Retinal pigment epithelial cell (primary cell): ENCODE results near the gene C13orf46.

Experiments
- DNase-seq: peaks from one replicate; pipeline ENCODE4 v3.0.0-alpha.2; 2010; ENCODE audit warnings: low read depth
- H3K4me3 ChIP-seq: 2 replicates; pipeline ENCODE4 v1.5.1; 2011; ENCODE audit warnings: mild to moderate bottlenecking, low read length, control low read depth, moderate library complexity
- CTCF ChIP-seq: conservative IDR thresholded peaks from 2 replicates; pipeline ENCODE4 v1.5.1; 2011; ENCODE audit warnings: low read depth, low read length, control low read depth, inconsistent platforms

C13orf46 gene

GRCh38 chr13:114013952-114014629 lies 40.2 kb upstream of the C13orf46 start:
- DNase-seq: no peak
- TF ChIP-seq CTCF: no peak
- H3K4me3 ChIP-seq: no peak overlapping the region

- no peak for DNase-seq
- no peak for TF ChIP-seq CTCF
- H3K4me3 ChIP-seq: no peak overlapping the region
These were observed 39.5 kb upstream of the C13orf46 start for GRCh38 chr13:114013336-114013735.

GRCh38 chr13:114012921-114013320 lies 39.0 kb upstream of the C13orf46 start:
- no peak for TF ChIP-seq CTCF
- DNase-seq: no peak
- no peak overlapping the region for H3K4me3 ChIP-seq

- DNase-seq: no peak
- TF ChIP-seq CTCF: no peak
- H3K4me3 ChIP-seq: no peak overlapping the region
These were observed 38.3 kb upstream of the C13orf46 start for GRCh38 chr13:114012141-114012540.

- no peak for DNase-seq
- no peak overlapping the region for H3K4me3 ChIP-seq
- TF ChIP-seq CTCF: no peak
These were observed 37.4 kb upstream of the C13orf46 start for GRCh38 chr13:114011226-114011625.

- TF ChIP-seq CTCF: no peak
- no peak overlapping the region for H3K4me3 ChIP-seq
- DNase-seq: no peak
These were observed 36.7 kb upstream of the C13orf46 start for GRCh38 chr13:114010401-114011101.
